ENCODE measurements around the gene HK3.

The HK3 gene

GRCh38 chr5:176915906-176916305 lies 16.8 kb upstream of the HK3 start:
- Histone ChIP-seq H3K9me2 (replicated peaks; ENCODE audit: low read depth, low read length) (no peaks in the 10 kb centered on the region), H3F3A (ENCODE audit: low read depth) (no peaks in the 10 kb centered on the region), H4K20me1 (ENCODE audit: insufficient read depth, low read length, poor library complexity, severe bottlenecking) (no peaks in the 10 kb centered on the region), H3K4me2 (ENCODE audit: low read depth, low read length, poor library complexity, severe bottlenecking) (no peak overlapping the region), H3K27me3 (ENCODE audit: insufficient read depth, low read length, poor library complexity, severe bottlenecking) (no peaks in the 10 kb centered on the region), H3K4me3 (ENCODE audit: low read length, poor library complexity, severe bottlenecking) (no peak overlapping the region), H2AFZ (ENCODE audit: low read length) (no peak overlapping the region), H3K36me3 (ENCODE audit: insufficient read depth, low read length) (no peaks in the 10 kb centered on the region), H3K9ac (ENCODE audit: low read depth, low read length, poor library complexity, severe bottlenecking) (no peak overlapping the region), H3K4me1 (ENCODE audit: insufficient read depth, low read length, poor library complexity, severe bottlenecking) (no peaks in the 10 kb centered on the region), H3K79me2 (ENCODE audit: insufficient read depth, low read length) (no peaks in the 10 kb centered on the region), H3K9me3 (ENCODE audit: insufficient read depth, low read depth, low read length) (no peaks in the 10 kb centered on the region)
- TF ChIP-seq CTCF (conservative IDR thresholded peaks at IDR 0.05; ENCODE audit: low read length) = no peak

- H2AFZ ChIP-seq (ENCODE audit: low read length) = no peak overlapping the region
- no peaks in the 10 kb centered on the region for H3K9me2 ChIP-seq (replicated peaks; ENCODE audit: low read depth, low read length)
- H3F3A ChIP-seq (ENCODE audit: low read depth) = no peaks in the 10 kb centered on the region
- no peaks in the 10 kb centered on the region for H3K4me1 ChIP-seq (ENCODE audit: insufficient read depth, low read length, poor library complexity, severe bottlenecking)
- H3K27me3 ChIP-seq (ENCODE audit: insufficient read depth, low read length, poor library complexity, severe bottlenecking) = no peaks in the 10 kb centered on the region
- no peaks in the 10 kb centered on the region for H3K79me2 ChIP-seq (ENCODE audit: insufficient read depth, low read length)
- no peak overlapping the region for H3K4me3 ChIP-seq (ENCODE audit: low read length, poor library complexity, severe bottlenecking)
- H3K4me2 ChIP-seq (ENCODE audit: low read depth, low read length, poor library complexity, severe bottlenecking) = no peak overlapping the region
- H3K9ac ChIP-seq (ENCODE audit: low read depth, low read length, poor library complexity, severe bottlenecking) = no peak overlapping the region
- TF ChIP-seq EZH2phosphoT487 (IDR thresholded peaks at IDR 0.05; ENCODE audit: borderline replicate concordance) = no peak
- TF ChIP-seq CTCF (conservative IDR thresholded peaks at IDR 0.05; ENCODE audit: low read length) = no peak
- no peaks in the 10 kb centered on the region for H4K20me1 ChIP-seq (ENCODE audit: insufficient read depth, low read length, poor library complexity, severe bottlenecking)
- peaks cover 13% of the 10 kb centered on the region; the same call in 1 of the 2 replicates for H3K36me3 ChIP-seq (ENCODE audit: insufficient read depth, low read length)
- no peaks in the 10 kb centered on the region for H3K9me3 ChIP-seq (ENCODE audit: insufficient read depth, low read depth, low read length)
These were observed 13.0 kb upstream of the HK3 start for GRCh38 chr5:176912115-176912514.

- no peaks in the 10 kb centered on the region for H3F3A ChIP-seq (ENCODE audit: low read depth)
- peaks cover 45% of the 10 kb centered on the region; the same call in 1 of the 2 replicates for H3K36me3 ChIP-seq (ENCODE audit: insufficient read depth, low read length)
- no peak overlapping the region for H2AFZ ChIP-seq (ENCODE audit: low read length)
These were observed 9.7 kb upstream of the HK3 start for GRCh38 chr5:176908675-176909368.

More at GRCh38 chr5:176908675-176909368, 9.7 kb upstream of the HK3 start:
- H3K9me3 ChIP-seq (ENCODE audit: insufficient read depth, low read depth, low read length) = no peaks in the 10 kb centered on the region
- no peak overlapping the region for H3K9ac ChIP-seq (ENCODE audit: low read depth, low read length, poor library complexity, severe bottlenecking)
- H3K4me2 ChIP-seq (ENCODE audit: low read depth, low read length, poor library complexity, severe bottlenecking) = no peak overlapping the region
- H3K79me2 ChIP-seq (ENCODE audit: insufficient read depth, low read length) = no peaks in the 10 kb centered on the region
- no peaks in the 10 kb centered on the region for H3K9me2 ChIP-seq (replicated peaks; ENCODE audit: low read depth, low read length)
- H3K4me3 ChIP-seq (ENCODE audit: low read length, poor library complexity, severe bottlenecking) = no peak overlapping the region
- no peaks in the 10 kb centered on the region for H4K20me1 ChIP-seq (ENCODE audit: insufficient read depth, low read length, poor library complexity, severe bottlenecking)
- TF ChIP-seq CTCF (conservative IDR thresholded peaks at IDR 0.05; ENCODE audit: low read length) (no peak), EZH2phosphoT487 (IDR thresholded peaks at IDR 0.05; ENCODE audit: borderline replicate concordance) (no peak)
- no peaks in the 10 kb centered on the region for H3K4me1 ChIP-seq (ENCODE audit: insufficient read depth, low read length, poor library complexity, severe bottlenecking)
- H3K27me3 ChIP-seq (ENCODE audit: insufficient read depth, low read length, poor library complexity, severe bottlenecking) = no peaks in the 10 kb centered on the region
